Heart left ventricle (tissue), 13 donors: Measurements from ENCODE around the gene NOP56.

ENCODE experiments used
- CTCF ChIP-seq, 12 donors: fragments of 200-600 bp; sonication (generic) in 4 of 12; IDR thresholded peaks; one replicate each; pipeline versions ENCODE4 v1.5.0 to v1.8.0; 2018 to 2022; ENCODE audit warnings: antibody characterized with exemption in 12 of 12, mild to moderate bottlenecking in 5 of 12
- POLR2A ChIP-seq, 2 donors: fragments of 450-650 bp; IDR thresholded peaks; one replicate each; pipeline ENCODE4 v1.6.1; 2017; ENCODE audit warnings: antibody characterized with exemption in 2 of 2, mild to moderate bottlenecking in 2 of 2, moderate library complexity in 2 of 2
- donor health status: ischemic (EF 13 %, LVEDD 7.1; RV severe dilation, severe dysfunction).
- donor health status: DM: no; HTN: yes; CAD: no.
- donor health status: DM: no; HTN: no; CAD: no.
- donor health status: ischemic (EF 25% LVEDD 6.9; RV normal size, moderate dysfunction).
- donor health status: ischemic (EF 25% LVEDD 5.7; RV mildly dilated, moderate dysfunction).
- donor health status: ischemic (EF 35%, LVEDD 5.7; RV mildly dilated, moderate dysfunction).
- donor health status: nonischemic (EF 11% LVEDD 7.7; RV severe dilation, severe dysfunction).
- donor health status: DM: yes; HTN: yes; CAD: no.
- donor health status: PGD.
- donor health status: ischemic (EF 29% LVEDD 5.4; RV normal size, mild dysfunction).
- donor health status: nonischemic (EF 23%, LVEDD 6.1; RV moderate dilation, normal function).

GRCh38 chr20:2653556-2654383 is 1.3 kb downstream of the NOP56 start:
- TF ChIP-seq CTCF (IDR thresholded peaks at IDR 0.05): no peak
- no peak for TF ChIP-seq POLR2A (IDR thresholded peaks at IDR 0.05)
